GM12878 (cell line): ENCODE measurements around the gene FCHSD2. TPM values are rescaled to one million over a fixed set of nuclear protein-coding genes. Genes with fewer than 3 reads are reported as not detected.

Source experiments
- ASH2L ChIP-seq: fragments of 300-600, 200-600 bp; sonication (generic); IDR thresholded peaks from 2 replicates; pipeline ENCODE4 v1.6.1; 2017; ENCODE audit warnings: low read depth, mild to moderate bottlenecking, borderline replicate concordance
- BHLHE40 ChIP-seq, 2 experiments: fragments of 450-650 bp in 1 of 2; IDR thresholded peaks; 2 replicates each; pipeline ENCODE4 v1.6.1; 2011 to 2017; ENCODE audit warnings: low read depth in 2 of 2, borderline replicate concordance in 1 of 2, improper control_type of control experiment in 1 of 2, low read length in 1 of 2, mild to moderate bottlenecking in 1 of 2
- CBX5 ChIP-seq: sonication (generic); IDR thresholded peaks from 2 replicates; pipeline ENCODE4 v1.6.1; 2016; ENCODE audit warnings: low read depth, moderate library complexity, mild to moderate bottlenecking, inconsistent platforms
- CREB1 ChIP-seq: IDR thresholded peaks from 2 replicates; pipeline ENCODE4 v1.6.1; 2012; ENCODE audit warnings: low read depth, mild to moderate bottlenecking, inconsistent platforms
- HDGF ChIP-seq: fragments of 450-650 bp; IDR thresholded peaks from 2 replicates; pipeline ENCODE4 v1.6.1; 2016; ENCODE audit warnings: antibody characterized with exemption
- MTA2 ChIP-seq: fragments of 450-650 bp; IDR thresholded peaks from 2 replicates; pipeline ENCODE4 v1.6.1; 2016; ENCODE audit warnings: low read depth, mild to moderate bottlenecking, moderate library complexity
- MXI1 ChIP-seq: fragments of 150-350 bp; IDR thresholded peaks from 2 replicates; pipeline ENCODE4 v1.6.1; 2011; ENCODE audit warnings: low read depth, mild to moderate bottlenecking, inconsistent platforms, low read length, improper control_type of control experiment
- NFYB ChIP-seq: IDR thresholded peaks from 2 replicates; pipeline ENCODE4 v1.6.1; 2011; ENCODE audit warnings: low read depth, mild to moderate bottlenecking, low read length, improper control_type of control experiment, moderate library complexity; ENCODE audit not compliant: insufficient read depth
- PAX8 ChIP-seq: fragments of 450-650 bp; IDR thresholded peaks from 2 replicates; pipeline ENCODE4 v1.6.1; 2017; ENCODE audit warnings: mild to moderate bottlenecking, moderate library complexity
- SIX5 ChIP-seq: IDR thresholded peaks from 2 replicates; pipeline ENCODE4 v1.6.1; 2011; ENCODE audit warnings: mild to moderate bottlenecking, low read depth, low read length, moderate library complexity; ENCODE audit not compliant: severe bottlenecking
- SKIL ChIP-seq: fragments of 450-650 bp; IDR thresholded peaks from 2 replicates; pipeline ENCODE4 v1.6.1; 2017; ENCODE audit warnings: mild to moderate bottlenecking, low read depth, inconsistent platforms; ENCODE audit not compliant: poor library complexity, severe bottlenecking
- SMAD1 ChIP-seq: fragments of 450-650 bp; IDR thresholded peaks from 2 replicates; pipeline ENCODE4 v1.6.1; 2018; ENCODE audit warnings: mild to moderate bottlenecking, low read depth; ENCODE audit not compliant: partially characterized antibody
- STAT1 ChIP-seq: fragments of 450-650 bp; conservative IDR thresholded peaks from 2 replicates; pipeline ENCODE4 v1.6.1; 2014; ENCODE audit warnings: antibody characterized with exemption, mild to moderate bottlenecking
- USF1 ChIP-seq: IDR thresholded peaks from 2 replicates; pipeline ENCODE4 v1.6.1; 2011; ENCODE audit warnings: borderline replicate concordance, low read depth, mild to moderate bottlenecking, moderate library complexity, mixed read lengths, low read length; ENCODE audit not compliant: insufficient read depth; ENCODE audit errors: extremely low read length
- YBX1 ChIP-seq: fragments of 450-650 bp; IDR thresholded peaks from 2 replicates; pipeline ENCODE4 v1.6.1; 2016; ENCODE audit warnings: antibody characterized with exemption
- ZNF274 ChIP-seq: IDR thresholded peaks from one replicate; pipeline ENCODE4 v1.8.0; 2011; ENCODE audit not compliant: insufficient read length, insufficient read depth
- ZNF384 ChIP-seq: IDR thresholded peaks from 2 replicates; pipeline ENCODE4 v1.6.1; 2012; ENCODE audit warnings: low read depth, mild to moderate bottlenecking, low read length, improper control_type of control experiment, borderline replicate concordance
- polyA plus RNA-seq, 11 experiments: library from polyadenylated mRNA; depleted of rRNA in 4 of 11; unstranded in 6 of 11; stranded (reverse) in 5 of 11; fragments of >200 nt; fragmentation: Nextera tagmentation in 4 of 11; fragmentation: Illumina TruSeq in 1 of 11; extraction: Ambion mirVana in 4 of 11; extraction: Trizol in 1 of 11; gene quantifications; 1 replicate in 1 of 11; 2 replicates in 10 of 11; pipeline versions ENCODE4 v1.2.1 to v1.2.3, GENCODE V29; 2011 to 2016; ENCODE audit warnings: inconsistent platforms in 2 of 11, missing spikeins in 2 of 11, low read depth in 1 of 11
- total RNA-seq, 4 experiments: library from RNA; depleted of rRNA in 3 of 4; stranded (reverse); fragments of >200 nt in 3 of 4; fragmentation: Illumina TruSeq in 1 of 4; extraction: Trizol in 1 of 4; gene quantifications; 2 replicates each; pipeline versions ENCODE4 v1.2.1 to v1.2.3, GENCODE V29; 2013 to 2021
- TF ChIP-seq, protein P1 (sequence below): IDR thresholded peaks from 2 replicates; pipeline ENCODE4 v1.6.1; 2012; ENCODE audit warnings: improper control_type of control experiment, low read depth, low read length; ENCODE audit not compliant: insufficient replicate concordance
- TF ChIP-seq, protein P2 (sequence below): fragments of 450-650 bp; IDR thresholded peaks from 2 replicates; pipeline ENCODE4 v1.6.1; 2017; ENCODE audit warnings: low read depth, mild to moderate bottlenecking, moderate library complexity

Gene FCHSD2
- total and polyA plus RNA-seq, 10 of the 15 experiments (the other 5 are each of a cell fraction or from before 2014, with no cell fraction given): 13.2 to 89.8 (median 47.8) TPM

DNA sequence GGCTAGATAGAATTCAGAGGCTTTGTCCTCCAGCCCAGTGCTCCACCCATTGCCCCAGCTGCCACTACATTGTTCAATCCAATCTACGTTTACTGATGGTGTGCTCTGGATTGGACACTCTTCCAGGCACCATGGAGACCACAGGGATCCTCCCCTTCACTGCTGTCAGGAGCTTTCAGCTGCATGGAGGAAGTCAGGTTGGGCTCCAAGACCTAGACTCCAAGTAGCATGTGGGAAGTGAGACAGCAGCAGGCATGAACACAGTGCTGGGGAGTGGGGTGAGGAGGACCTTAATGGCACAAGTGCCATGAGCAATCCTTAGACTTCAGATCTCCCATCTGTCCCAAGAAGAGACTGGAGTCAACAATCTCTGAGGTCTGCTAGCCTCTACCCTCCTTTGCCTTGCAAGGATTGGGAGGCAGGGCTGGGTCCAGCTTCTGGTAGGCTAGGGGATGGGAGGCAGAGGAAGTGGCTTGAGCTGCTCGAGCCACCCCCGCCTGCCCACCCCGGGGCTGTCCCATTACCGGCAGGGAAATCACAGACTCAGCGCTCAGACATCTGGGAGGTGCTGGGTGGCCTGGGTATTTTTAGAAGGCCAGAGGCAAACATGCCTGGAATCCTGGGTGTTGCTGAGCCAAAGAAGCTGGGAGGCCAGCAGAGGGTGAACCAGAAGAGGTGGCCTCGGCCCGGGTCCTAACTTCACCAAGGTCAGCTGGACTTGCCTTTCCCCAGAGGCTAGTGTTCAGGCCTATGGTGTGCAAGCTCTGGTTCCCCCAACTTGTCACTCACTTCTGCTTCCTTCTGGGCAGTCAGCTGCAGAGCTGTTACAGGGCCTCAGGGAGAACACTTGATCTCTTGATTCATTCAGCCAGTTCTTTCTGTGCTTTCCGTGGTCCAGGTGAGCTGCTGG lies 15.2 kb upstream of the FCHSD2 start (continued):
- TF ChIP-seq SKIL: peak; percentile 53
- peak; percentile 75; the same call in 1 of the 2 replicates for TF ChIP-seq HDGF
- no peak for TF ChIP-seq CREB1
- TF ChIP-seq MXI1: no peak
- no peak for TF ChIP-seq YBX1
- TF ChIP-seq USF1: no peak
- TF ChIP-seq NFYB: peak; percentile 34; the same call in 1 of the 2 replicates
- peak; percentile 39; the same call in 1 of the 2 replicates for TF ChIP-seq MTA2
- TF ChIP-seq SMAD1: no peak
- no peak for TF ChIP-seq CBX5
- TF ChIP-seq, protein P1, sequence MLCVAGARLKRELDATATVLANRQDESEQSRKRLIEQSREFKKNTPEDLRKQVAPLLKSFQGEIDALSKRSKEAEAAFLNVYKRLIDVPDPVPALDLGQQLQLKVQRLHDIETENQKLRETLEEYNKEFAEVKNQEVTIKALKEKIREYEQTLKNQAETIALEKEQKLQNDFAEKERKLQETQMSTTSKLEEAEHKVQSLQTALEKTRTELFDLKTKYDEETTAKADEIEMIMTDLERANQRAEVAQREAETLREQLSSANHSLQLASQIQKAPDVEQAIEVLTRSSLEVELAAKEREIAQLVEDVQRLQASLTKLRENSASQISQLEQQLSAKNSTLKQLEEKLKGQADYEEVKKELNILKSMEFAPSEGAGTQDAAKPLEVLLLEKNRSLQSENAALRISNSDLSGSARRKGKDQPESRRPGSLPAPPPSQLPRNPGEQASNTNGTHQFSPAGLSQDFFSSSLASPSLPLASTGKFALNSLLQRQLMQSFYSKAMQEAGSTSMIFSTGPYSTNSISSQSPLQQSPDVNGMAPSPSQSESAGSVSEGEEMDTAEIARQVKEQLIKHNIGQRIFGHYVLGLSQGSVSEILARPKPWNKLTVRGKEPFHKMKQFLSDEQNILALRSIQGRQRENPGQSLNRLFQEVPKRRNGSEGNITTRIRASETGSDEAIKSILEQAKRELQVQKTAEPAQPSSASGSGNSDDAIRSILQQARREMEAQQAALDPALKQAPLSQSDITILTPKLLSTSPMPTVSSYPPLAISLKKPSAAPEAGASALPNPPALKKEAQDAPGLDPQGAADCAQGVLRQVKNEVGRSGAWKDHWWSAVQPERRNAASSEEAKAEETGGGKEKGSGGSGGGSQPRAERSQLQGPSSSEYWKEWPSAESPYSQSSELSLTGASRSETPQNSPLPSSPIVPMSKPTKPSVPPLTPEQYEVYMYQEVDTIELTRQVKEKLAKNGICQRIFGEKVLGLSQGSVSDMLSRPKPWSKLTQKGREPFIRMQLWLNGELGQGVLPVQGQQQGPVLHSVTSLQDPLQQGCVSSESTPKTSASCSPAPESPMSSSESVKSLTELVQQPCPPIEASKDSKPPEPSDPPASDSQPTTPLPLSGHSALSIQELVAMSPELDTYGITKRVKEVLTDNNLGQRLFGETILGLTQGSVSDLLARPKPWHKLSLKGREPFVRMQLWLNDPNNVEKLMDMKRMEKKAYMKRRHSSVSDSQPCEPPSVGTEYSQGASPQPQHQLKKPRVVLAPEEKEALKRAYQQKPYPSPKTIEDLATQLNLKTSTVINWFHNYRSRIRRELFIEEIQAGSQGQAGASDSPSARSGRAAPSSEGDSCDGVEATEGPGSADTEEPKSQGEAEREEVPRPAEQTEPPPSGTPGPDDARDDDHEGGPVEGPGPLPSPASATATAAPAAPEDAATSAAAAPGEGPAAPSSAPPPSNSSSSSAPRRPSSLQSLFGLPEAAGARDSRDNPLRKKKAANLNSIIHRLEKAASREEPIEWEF: no peak
- TF ChIP-seq STAT1: no peak
- no peak for TF ChIP-seq ASH2L
- TF ChIP-seq SIX5: no peak
- TF ChIP-seq PAX8: no peak
- TF ChIP-seq ZNF384: no peak
- peak; percentile 9 to 44; a peak in 2 of 4 replicates for TF ChIP-seq BHLHE40 (IDR thresholded peaks at IDR 0.05; ENCODE audit: borderline replicate concordance in 1 of 2, low read depth in 2 of 2, low read length in 1 of 2)
- TF ChIP-seq ZNF274: no peak
- TF ChIP-seq, protein P2, sequence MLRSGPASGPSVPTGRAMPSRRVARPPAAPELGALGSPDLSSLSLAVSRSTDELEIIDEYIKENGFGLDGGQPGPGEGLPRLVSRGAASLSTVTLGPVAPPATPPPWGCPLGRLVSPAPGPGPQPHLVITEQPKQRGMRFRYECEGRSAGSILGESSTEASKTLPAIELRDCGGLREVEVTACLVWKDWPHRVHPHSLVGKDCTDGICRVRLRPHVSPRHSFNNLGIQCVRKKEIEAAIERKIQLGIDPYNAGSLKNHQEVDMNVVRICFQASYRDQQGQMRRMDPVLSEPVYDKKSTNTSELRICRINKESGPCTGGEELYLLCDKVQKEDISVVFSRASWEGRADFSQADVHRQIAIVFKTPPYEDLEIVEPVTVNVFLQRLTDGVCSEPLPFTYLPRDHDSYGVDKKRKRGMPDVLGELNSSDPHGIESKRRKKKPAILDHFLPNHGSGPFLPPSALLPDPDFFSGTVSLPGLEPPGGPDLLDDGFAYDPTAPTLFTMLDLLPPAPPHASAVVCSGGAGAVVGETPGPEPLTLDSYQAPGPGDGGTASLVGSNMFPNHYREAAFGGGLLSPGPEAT: peak; percentile 82
